Ectodermal cell (in vitro differentiated cells): Measurements from ENCODE around the gene LRRTM3. TPM values are rescaled to one million over a fixed set of nuclear protein-coding genes. Genes with fewer than 3 reads are reported as not detected.

ENCODE experiments used
- H3K27ac ChIP-seq: 2 replicates; pipeline ENCODE4 v1.7.0; 2013; ENCODE audit warnings: mild to moderate bottlenecking, low read depth, low read length; ENCODE audit not compliant: insufficient read depth, poor library complexity, severe bottlenecking
- H3K27me3 ChIP-seq: 2 replicates; pipeline ENCODE4 v1.7.0; 2013; ENCODE audit warnings: mild to moderate bottlenecking, low read length; ENCODE audit not compliant: insufficient read depth, control insufficient read depth, poor library complexity, severe bottlenecking
- H3K36me3 ChIP-seq: one replicate; pipeline ENCODE4 v1.7.0; 2013; ENCODE audit warnings: low read length; ENCODE audit not compliant: control insufficient read depth, insufficient read depth
- H3K4me1 ChIP-seq: one replicate; pipeline ENCODE4 v1.7.0; 2013; ENCODE audit warnings: low read length; ENCODE audit not compliant: control insufficient read depth, insufficient read depth
- H3K4me3 ChIP-seq: 2 replicates; pipeline ENCODE4 v1.7.0; 2013; ENCODE audit warnings: low read depth, low read length, control low read depth; ENCODE audit not compliant: insufficient read depth
- H3K9me3 ChIP-seq: 2 replicates; pipeline ENCODE4 v1.7.0; 2013; ENCODE audit warnings: mild to moderate bottlenecking, low read length, moderate library complexity; ENCODE audit not compliant: control insufficient read depth
- WGBS, 2 experiments: methylation state at CpG; one replicate each; pipeline ENCODE4 v1.1.7; 2013; ENCODE audit warnings: missing lambda C conversion rate in 2 of 2; 5-methylcytosine and 5-hydroxymethylcytosine counted together
- polyA plus RNA-seq, 4 experiments: library from polyadenylated mRNA; stranded (reverse); fragments of 50-300 nt; gene quantifications; one replicate each; pipeline ENCODE4 v1.2.3, GENCODE V29; 2013

Gene LRRTM3
- polyA plus RNA-seq (2013, experiment 1 of 4): 0.26 TPM
- polyA plus RNA-seq (2013, experiment 2 of 4): 0.18 TPM
- polyA plus RNA-seq (2013, experiment 3 of 4): 0.53 TPM
- polyA plus RNA-seq (2013, experiment 4 of 4): 0.36 TPM

- Histone ChIP-seq H3K27ac (no peak within 1 kb of the TSS), H3K36me3 (no peaks in the 10 kb centered on the region), H3K9me3 (no peaks in the 10 kb centered on the region), H3K4me3 (peak within 1 kb of the TSS; percentile 31), H3K4me1 (peaks cover 11% of the 10 kb centered on the region), H3K27me3 (peaks cover 34% of the 10 kb centered on the region)
- 7 to 8% methylated on average over 13 to 15 of the region's 16 CpGs for WGBS, 2 experiments
These were observed at the start of gene LRRTM3 for GRCh38 chr10:66925896-66926715. Gene LRRTM3, plus strand, starts transcription at chr10:66926036.

DNA sequence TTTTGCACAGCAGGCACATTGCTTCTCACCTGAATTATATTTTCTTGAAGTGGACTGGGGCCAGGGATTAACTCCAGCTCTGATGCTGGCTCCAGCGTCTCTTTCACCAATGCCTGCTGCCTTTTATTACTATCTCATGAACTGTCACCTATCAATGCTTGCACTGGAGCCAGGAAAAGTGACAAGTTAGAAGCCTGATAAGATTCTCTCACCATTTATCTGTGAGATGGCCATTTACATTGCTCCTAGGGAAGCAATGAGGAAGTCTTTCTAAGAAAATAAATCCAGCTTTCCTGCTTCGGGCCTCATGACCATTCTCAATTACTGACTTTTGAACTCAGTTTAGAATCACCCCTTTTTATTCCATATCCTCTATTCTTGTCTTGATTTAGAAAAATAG, 48.5 kb upstream of the LRRTM3 start:
- Histone ChIP-seq H3K4me1 (no peaks in the 10 kb centered on the region), H3K4me3 (no peak overlapping the region), H3K27me3 (no peaks in the 10 kb centered on the region), H3K36me3 (no peaks in the 10 kb centered on the region), H3K27ac (no peak overlapping the region), H3K9me3 (no peaks in the 10 kb centered on the region)
- 87 to 95% methylated on average over 2 of the region's 2 CpGs for WGBS, 2 experiments

GRCh38 chr10:66880292-66880691, 45.5 kb upstream of the LRRTM3 start:
- H3K27ac ChIP-seq: no peak overlapping the region
- no peaks in the 10 kb centered on the region for H3K27me3 ChIP-seq
- H3K4me1 ChIP-seq: no peaks in the 10 kb centered on the region
- H3K4me3 ChIP-seq: no peak overlapping the region
- H3K9me3 ChIP-seq: no peaks in the 10 kb centered on the region
- H3K36me3 ChIP-seq: no peaks in the 10 kb centered on the region
- WGBS, 2 experiments: 100% methylated on average over 1 of the region's 1 CpG

GRCh38 chr10:66880826-66881225, 45.0 kb upstream of the LRRTM3 start:
- H3K4me1 ChIP-seq: no peaks in the 10 kb centered on the region
- WGBS, 2 experiments: 91 to 95% methylated on average over 1 of the region's 2 CpGs
- H3K27me3 ChIP-seq: no peaks in the 10 kb centered on the region
- no peaks in the 10 kb centered on the region for H3K36me3 ChIP-seq
- no peak overlapping the region for H3K27ac ChIP-seq
- no peak overlapping the region for H3K4me3 ChIP-seq
- no peaks in the 10 kb centered on the region for H3K9me3 ChIP-seq

DNA sequence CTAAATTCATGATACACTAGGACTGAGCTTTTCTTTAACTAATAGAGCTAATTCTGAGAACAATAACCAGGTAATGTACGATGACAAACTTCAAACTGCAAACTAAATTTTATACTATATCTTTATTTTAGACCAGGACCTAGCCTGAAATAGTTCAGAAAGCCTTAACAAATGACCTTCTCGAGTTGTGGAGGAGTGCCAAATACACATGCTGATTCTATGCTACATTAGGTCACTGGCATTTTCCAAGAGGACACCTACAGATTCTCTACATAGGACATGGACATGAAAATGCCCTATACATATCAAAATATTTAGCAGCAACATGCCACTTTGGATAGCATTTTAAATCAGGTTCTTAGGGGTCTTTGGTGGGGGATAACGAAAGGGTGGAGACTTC, 44.0 kb upstream of the LRRTM3 start:
- Histone ChIP-seq H3K4me3 (no peak overlapping the region), H3K4me1 (no peaks in the 10 kb centered on the region), H3K27ac (no peak overlapping the region), H3K36me3 (no peaks in the 10 kb centered on the region), H3K9me3 (no peaks in the 10 kb centered on the region), H3K27me3 (no peaks in the 10 kb centered on the region)
- 94 to 96% methylated on average over 2 to 3 of the region's 3 CpGs for WGBS, 2 experiments

- no peak overlapping the region for H3K4me3 ChIP-seq
- 88 to 94% methylated on average over 2 of the region's 2 CpGs for WGBS, 2 experiments
- H3K4me1 ChIP-seq: no peaks in the 10 kb centered on the region
- no peaks in the 10 kb centered on the region for H3K27me3 ChIP-seq
- no peaks in the 10 kb centered on the region for H3K36me3 ChIP-seq
- H3K9me3 ChIP-seq: no peaks in the 10 kb centered on the region
- no peak overlapping the region for H3K27ac ChIP-seq
These were observed 43.6 kb upstream of the LRRTM3 start for GRCh38 chr10:66882271-66882670.

DNA sequence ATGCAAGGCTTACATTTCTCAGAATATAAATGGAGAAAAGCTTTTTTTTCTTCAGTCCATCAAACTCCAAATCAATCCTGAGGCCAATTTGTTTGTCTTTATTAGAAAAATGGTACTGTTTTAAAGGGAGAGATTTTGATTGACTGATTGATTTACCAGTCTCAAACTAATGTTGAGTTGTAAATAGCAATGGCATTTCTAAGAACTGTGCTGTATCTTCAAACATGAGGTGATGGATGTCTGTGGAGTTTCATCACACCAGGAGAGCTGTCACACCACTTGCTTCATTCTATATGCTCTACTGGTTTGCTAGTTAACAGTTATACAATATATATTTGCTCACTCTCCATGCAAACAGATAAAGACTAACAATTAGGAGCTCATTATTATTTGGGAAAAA, 39.0 kb upstream of the LRRTM3 start:
- Histone ChIP-seq H3K4me1 (no peaks in the 10 kb centered on the region), H3K27me3 (no peaks in the 10 kb centered on the region), H3K36me3 (no peaks in the 10 kb centered on the region), H3K9me3 (no peaks in the 10 kb centered on the region), H3K4me3 (no peak overlapping the region), H3K27ac (no peak overlapping the region)

GRCh38 chr10:66888237-66888636, 37.6 kb upstream of the LRRTM3 start:
- no peaks in the 10 kb centered on the region for H3K9me3 ChIP-seq
- H3K27ac ChIP-seq: no peak overlapping the region
- H3K4me1 ChIP-seq: no peaks in the 10 kb centered on the region
- WGBS, 2 experiments: 83 to 100% methylated on average over 1 of the region's 1 CpG
- H3K4me3 ChIP-seq: no peak overlapping the region
- H3K36me3 ChIP-seq: no peaks in the 10 kb centered on the region
- no peaks in the 10 kb centered on the region for H3K27me3 ChIP-seq

DNA sequence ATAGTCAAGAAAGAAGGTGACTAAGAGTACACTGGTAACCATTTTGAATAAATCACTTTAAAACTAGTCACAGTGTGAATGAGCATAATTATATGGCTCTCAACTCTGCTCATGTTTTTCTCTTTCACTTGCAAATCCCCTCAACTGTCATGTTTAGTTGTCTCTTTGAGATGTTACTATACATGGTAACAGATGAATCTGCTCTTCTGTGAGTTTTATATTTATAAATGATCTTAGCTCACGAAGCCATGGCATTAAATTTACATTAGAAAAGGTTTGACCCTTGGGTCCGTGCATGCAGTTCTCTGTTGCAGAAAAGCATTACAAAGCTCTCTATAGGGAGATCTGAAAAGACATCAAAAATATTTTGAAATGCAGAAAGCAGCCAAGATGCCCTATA, 33.0 kb upstream of the LRRTM3 start:
- H3K27ac ChIP-seq: no peak overlapping the region
- WGBS, 2 experiments: 16 to 19% methylated on average over 2 of the region's 2 CpGs
- no peaks in the 10 kb centered on the region for H3K9me3 ChIP-seq
- no peaks in the 10 kb centered on the region for H3K27me3 ChIP-seq
- no peaks in the 10 kb centered on the region for H3K36me3 ChIP-seq
- no peak overlapping the region for H3K4me3 ChIP-seq
- H3K4me1 ChIP-seq: no peaks in the 10 kb centered on the region

DNA sequence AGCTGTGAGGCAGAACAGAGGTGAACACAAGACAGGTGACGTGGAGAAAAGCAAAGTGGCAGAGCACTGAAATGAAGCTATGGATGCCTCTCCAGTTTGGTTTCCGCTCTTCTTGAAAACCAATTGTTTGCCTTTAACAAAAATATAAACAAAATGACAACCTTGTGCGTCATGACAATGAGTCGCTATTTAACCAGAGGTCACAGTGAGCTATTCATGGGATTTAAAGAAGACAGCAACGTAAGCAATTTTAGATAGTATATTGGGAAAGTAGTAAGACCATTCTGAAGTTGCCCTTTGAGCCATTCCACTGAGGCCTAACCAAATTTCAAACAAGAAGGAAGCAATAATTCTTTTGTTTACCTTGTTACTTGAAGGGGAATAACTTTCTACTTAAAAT, 15.2 kb upstream of the LRRTM3 start:
- Histone ChIP-seq H3K36me3 (no peaks in the 10 kb centered on the region), H3K27me3 (no peaks in the 10 kb centered on the region), H3K4me1 (no peaks in the 10 kb centered on the region), H3K9me3 (no peaks in the 10 kb centered on the region), H3K4me3 (no peak overlapping the region), H3K27ac (no peak overlapping the region)
- 89 to 95% methylated on average over 5 of the region's 5 CpGs for WGBS, 2 experiments
